ENCODE results near the gene MAPKAP1. TPM values are rescaled to one million over a fixed set of nuclear protein-coding genes. Genes with fewer than 3 reads are reported as not detected.

MAPKAP1 gene
- total RNA-seq, 2 donors from 2014 or later: 75.3 to 91.6 TPM

GRCh38 chr9:125507226-125507625, 199.8 kb downstream of the MAPKAP1 start:
- H3K27ac ChIP-seq (ENCODE audit: low read depth, low read length): peak overlapping the region; percentile 7
- no peak for TF ChIP-seq CTCF (conservative IDR thresholded peaks at IDR 0.05)
- H3K4me1 ChIP-seq (ENCODE audit: control insufficient read depth, insufficient read depth, low read length): peaks cover 4% of the 10 kb centered on the region
- no peaks in the 10 kb centered on the region for H3K9me3 ChIP-seq (ENCODE audit: control insufficient read depth, low read length)
- Mint-ChIP-seq H3K4me3 (no peak overlapping the region), H3K4me1 (peaks cover 28% of the 10 kb centered on the region), H3K27ac (no peak overlapping the region), H3K27me3 (ENCODE audit: insufficient read depth) (no peaks in the 10 kb centered on the region), H3K36me3 (ENCODE audit: low read depth) (peaks cover 9% of the 10 kb centered on the region), H3K9me3 (no peaks in the 10 kb centered on the region)
- no peak overlapping the region for H3K4me3 ChIP-seq (ENCODE audit: low read length)
- H3K36me3 ChIP-seq (ENCODE audit: control insufficient read depth, insufficient read depth, low read length): peaks cover 8% of the 10 kb centered on the region
- WGBS, 2 experiments (ENCODE audit: insufficient coverage in 1 of 2, insufficient read length in 1 of 2): 92 to 100% methylated on average over 1 to 5 of the region's 5 CpGs
- no peak overlapping the region for H3K9ac ChIP-seq (ENCODE audit: extremely low read depth, low read length, poor library complexity, severe bottlenecking)
- no peaks in the 10 kb centered on the region for H3K27me3 ChIP-seq (ENCODE audit: control insufficient read depth, insufficient read depth, low read length, poor library complexity, severe bottlenecking)
- no peak for DNase-seq

- Histone ChIP-seq H3K4me3 (ENCODE audit: low read length) (no peak overlapping the region), H3K9me3 (ENCODE audit: control insufficient read depth, low read length) (no peaks in the 10 kb centered on the region), H3K36me3 (ENCODE audit: control insufficient read depth, insufficient read depth, low read length) (peaks cover 12% of the 10 kb centered on the region), H3K27ac (ENCODE audit: low read depth, low read length) (peak overlapping the region; percentile 12), H3K9ac (ENCODE audit: extremely low read depth, low read length, poor library complexity, severe bottlenecking) (no peak overlapping the region), H3K27me3 (ENCODE audit: control insufficient read depth, insufficient read depth, low read length, poor library complexity, severe bottlenecking) (no peaks in the 10 kb centered on the region), H3K4me1 (ENCODE audit: control insufficient read depth, insufficient read depth, low read length) (peaks cover 4% of the 10 kb centered on the region)
- no peak for TF ChIP-seq CTCF (conservative IDR thresholded peaks at IDR 0.05)
- no peak overlapping the region for H3K4me3 Mint-ChIP-seq
- no peak for DNase-seq
- H3K27ac Mint-ChIP-seq: peak overlapping the region; percentile 86
- 83 to 95% methylated on average over 10 to 14 of the region's 14 CpGs for WGBS, 2 experiments (ENCODE audit: insufficient coverage in 1 of 2, insufficient read length in 1 of 2)
- H3K4me1 Mint-ChIP-seq: peaks cover 19% of the 10 kb centered on the region
- peaks cover 12% of the 10 kb centered on the region for H3K36me3 Mint-ChIP-seq (ENCODE audit: low read depth)
- H3K27me3 Mint-ChIP-seq (ENCODE audit: insufficient read depth): no peaks in the 10 kb centered on the region
- no peaks in the 10 kb centered on the region for H3K9me3 Mint-ChIP-seq
Measured at GRCh38 chr9:125505988-125506438, 201.0 kb downstream of the MAPKAP1 start.

DNA sequence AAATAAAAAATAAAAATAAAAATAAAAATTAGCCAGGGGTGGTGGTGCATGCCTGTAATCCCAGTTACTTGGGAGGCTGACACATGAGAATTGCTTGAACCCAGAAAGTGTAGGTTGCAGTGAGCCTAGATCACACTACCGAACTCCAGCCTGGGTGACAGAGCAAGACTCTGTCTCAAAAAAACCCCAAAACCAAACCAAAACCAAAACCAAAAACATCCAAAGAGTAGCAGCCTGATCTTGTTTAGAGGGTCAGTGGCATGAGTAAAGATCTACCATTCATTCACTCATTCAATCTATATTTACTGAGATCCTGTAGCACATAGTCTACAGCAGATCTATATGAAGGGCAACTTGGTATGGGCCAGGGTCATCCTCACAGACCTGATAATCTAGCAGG, 202.4 kb downstream of the MAPKAP1 start:
- Histone ChIP-seq H3K36me3 (ENCODE audit: control insufficient read depth, insufficient read depth, low read length) (peaks cover 16% of the 10 kb centered on the region), H3K4me3 (ENCODE audit: low read length) (no peak overlapping the region), H3K9ac (ENCODE audit: extremely low read depth, low read length, poor library complexity, severe bottlenecking) (no peak overlapping the region), H3K27ac (ENCODE audit: low read depth, low read length) (no peak overlapping the region), H3K9me3 (ENCODE audit: control insufficient read depth, low read length) (no peaks in the 10 kb centered on the region), H3K4me1 (ENCODE audit: control insufficient read depth, insufficient read depth, low read length) (peaks cover 4% of the 10 kb centered on the region), H3K27me3 (ENCODE audit: control insufficient read depth, insufficient read depth, low read length, poor library complexity, severe bottlenecking) (no peaks in the 10 kb centered on the region)
- Mint-ChIP-seq H3K36me3 (ENCODE audit: low read depth) (peaks cover 15% of the 10 kb centered on the region), H3K9me3 (no peaks in the 10 kb centered on the region), H3K4me1 (peaks cover 19% of the 10 kb centered on the region), H3K4me3 (no peak overlapping the region), H3K27ac (no peak overlapping the region), H3K27me3 (ENCODE audit: insufficient read depth) (no peaks in the 10 kb centered on the region)
- no peak for TF ChIP-seq CTCF (conservative IDR thresholded peaks at IDR 0.05)
- no peak for DNase-seq
- WGBS, 2 experiments (ENCODE audit: insufficient coverage in 1 of 2, insufficient read length in 1 of 2): 89% methylated on average over 1 of the region's 1 CpG; no CpG with 5 or more reads in 1 of the 2 experiments
